Measurements from ENCODE around the gene AP2B1.
"Not testable (repeated sequence)": the region's sequence is repeated elsewhere in the genome, so short reads cannot be mapped to it uniquely, and the experiment has no call there.

AP2B1 gene

GRCh38 chr17:35596530-35597233 lies 9.6 kb downstream of the AP2B1 start:
- DNase-seq = no peak
- H3K27ac ChIP-seq (ENCODE audit: insufficient read depth, low read length, poor library complexity, severe bottlenecking) = no peak overlapping the region
- H3K9me3 ChIP-seq (ENCODE audit: control insufficient read depth, low read length) = no peaks in the 10 kb centered on the region
- H3K36me3 ChIP-seq (ENCODE audit: control insufficient read depth, insufficient read depth, low read length) = peaks cover 59% of the 10 kb centered on the region
- no peaks in the 10 kb centered on the region for H3K27me3 ChIP-seq (replicated peaks; ENCODE audit: control insufficient read depth, insufficient read depth, low read length, poor library complexity, severe bottlenecking)
- H3K4me3 ChIP-seq (ENCODE audit: insufficient read depth, low read depth, low read length, poor library complexity, severe bottlenecking) = no peak overlapping the region
- H3K4me1 ChIP-seq (ENCODE audit: control insufficient read depth, insufficient read depth, low read length, poor library complexity, severe bottlenecking) = no peaks in the 10 kb centered on the region

DNA sequence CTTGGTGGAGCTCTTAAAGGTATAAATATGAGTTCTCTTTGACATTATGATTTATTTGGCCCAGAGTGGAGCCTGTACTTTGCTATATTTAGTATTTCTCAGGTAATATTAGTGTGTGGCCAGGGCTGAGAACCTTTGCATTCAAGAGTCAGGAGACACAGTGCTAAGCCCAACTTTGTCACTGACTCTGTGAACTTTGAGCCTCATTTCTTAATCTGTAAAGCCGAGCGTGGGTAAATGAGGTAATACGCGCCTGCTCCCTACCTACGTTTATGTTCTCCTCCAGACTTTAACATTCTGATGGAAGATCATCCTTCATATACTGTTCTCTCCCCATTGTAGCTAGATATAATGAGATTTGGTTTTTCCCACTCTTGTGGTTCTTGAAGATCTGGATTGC lies 10.5 kb downstream of the AP2B1 start:
- Histone ChIP-seq H3K27ac (ENCODE audit: insufficient read depth, low read length, poor library complexity, severe bottlenecking) (no peak overlapping the region), H3K9me3 (ENCODE audit: control insufficient read depth, low read length) (no peaks in the 10 kb centered on the region), H3K4me3 (ENCODE audit: insufficient read depth, low read depth, low read length, poor library complexity, severe bottlenecking) (no peak overlapping the region), H3K4me1 (ENCODE audit: control insufficient read depth, insufficient read depth, low read length, poor library complexity, severe bottlenecking) (no peaks in the 10 kb centered on the region), H3K27me3 (replicated peaks; ENCODE audit: control insufficient read depth, insufficient read depth, low read length, poor library complexity, severe bottlenecking) (no peaks in the 10 kb centered on the region), H3K36me3 (ENCODE audit: control insufficient read depth, insufficient read depth, low read length) (peaks cover 68% of the 10 kb centered on the region)
- no peak for DNase-seq

DNA sequence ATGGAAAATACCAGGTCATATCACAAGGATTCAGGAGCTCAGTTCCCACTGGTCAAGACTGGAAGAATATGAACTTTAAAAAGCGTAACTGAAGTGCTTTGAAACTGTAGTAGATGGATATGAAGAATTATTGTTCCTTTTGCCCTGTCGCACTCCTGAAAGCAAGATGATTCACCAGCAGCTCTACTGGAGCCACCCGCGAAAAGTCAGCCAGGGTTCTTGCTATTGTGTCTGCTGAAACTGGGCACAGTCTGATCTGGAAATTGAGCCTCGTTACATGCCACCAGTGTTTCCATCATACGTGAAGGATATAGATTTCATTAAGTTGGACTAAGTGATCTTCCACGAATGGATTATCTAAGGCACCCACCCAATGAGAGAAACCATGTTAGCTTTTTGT lies 16.6 kb downstream of the AP2B1 start:
- no peaks in the 10 kb centered on the region for H3K9me3 ChIP-seq (ENCODE audit: control insufficient read depth, low read length)
- H3K27ac ChIP-seq (ENCODE audit: insufficient read depth, low read length, poor library complexity, severe bottlenecking) = no peak overlapping the region
- no peak for DNase-seq
- H3K4me1 ChIP-seq (ENCODE audit: control insufficient read depth, insufficient read depth, low read length, poor library complexity, severe bottlenecking) = no peaks in the 10 kb centered on the region
- no peaks in the 10 kb centered on the region for H3K27me3 ChIP-seq (replicated peaks; ENCODE audit: control insufficient read depth, insufficient read depth, low read length, poor library complexity, severe bottlenecking)
- peaks cover 56% of the 10 kb centered on the region for H3K36me3 ChIP-seq (ENCODE audit: control insufficient read depth, insufficient read depth, low read length)
- H3K4me3 ChIP-seq (ENCODE audit: insufficient read depth, low read depth, low read length, poor library complexity, severe bottlenecking) = no peak overlapping the region

DNA sequence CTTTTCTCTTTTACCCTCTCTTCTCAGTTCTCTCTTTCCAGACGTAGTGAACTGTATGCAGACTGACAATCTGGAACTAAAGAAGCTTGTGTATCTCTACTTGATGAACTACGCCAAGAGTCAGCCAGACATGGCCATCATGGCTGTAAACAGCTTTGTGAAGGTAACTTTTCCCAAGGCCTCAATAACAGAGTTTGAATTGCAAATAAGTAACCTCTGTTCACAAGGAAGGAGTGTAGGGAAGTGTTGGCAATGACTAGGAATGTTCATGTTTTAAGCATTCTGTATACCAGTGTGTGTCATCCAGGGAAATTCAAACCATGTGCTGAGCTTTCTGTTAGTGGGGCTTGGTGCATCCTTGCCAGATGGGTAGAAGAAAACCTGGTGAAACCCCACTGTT lies 18.6 kb downstream of the AP2B1 start:
- Histone ChIP-seq H3K27me3 (replicated peaks; ENCODE audit: control insufficient read depth, insufficient read depth, low read length, poor library complexity, severe bottlenecking) (no peaks in the 10 kb centered on the region), H3K9me3 (ENCODE audit: control insufficient read depth, low read length) (no peaks in the 10 kb centered on the region), H3K27ac (ENCODE audit: insufficient read depth, low read length, poor library complexity, severe bottlenecking) (no peak overlapping the region), H3K36me3 (ENCODE audit: control insufficient read depth, insufficient read depth, low read length) (peaks cover 59% of the 10 kb centered on the region), H3K4me1 (ENCODE audit: control insufficient read depth, insufficient read depth, low read length, poor library complexity, severe bottlenecking) (no peaks in the 10 kb centered on the region), H3K4me3 (ENCODE audit: insufficient read depth, low read depth, low read length, poor library complexity, severe bottlenecking) (no peak overlapping the region)
- DNase-seq = no peak

GRCh38 chr17:35607239-35607847 lies 20.2 kb downstream of the AP2B1 start:
- Histone ChIP-seq H3K9me3 (ENCODE audit: control insufficient read depth, low read length) (no peaks in the 10 kb centered on the region), H3K36me3 (ENCODE audit: control insufficient read depth, insufficient read depth, low read length) (peaks cover 50% of the 10 kb centered on the region), H3K27me3 (replicated peaks; ENCODE audit: control insufficient read depth, insufficient read depth, low read length, poor library complexity, severe bottlenecking) (no peaks in the 10 kb centered on the region), H3K4me1 (ENCODE audit: control insufficient read depth, insufficient read depth, low read length, poor library complexity, severe bottlenecking) (no peaks in the 10 kb centered on the region), H3K27ac (ENCODE audit: insufficient read depth, low read length, poor library complexity, severe bottlenecking) (no peak overlapping the region), H3K4me3 (ENCODE audit: insufficient read depth, low read depth, low read length, poor library complexity, severe bottlenecking) (no peak overlapping the region)
- no peak for DNase-seq

DNA sequence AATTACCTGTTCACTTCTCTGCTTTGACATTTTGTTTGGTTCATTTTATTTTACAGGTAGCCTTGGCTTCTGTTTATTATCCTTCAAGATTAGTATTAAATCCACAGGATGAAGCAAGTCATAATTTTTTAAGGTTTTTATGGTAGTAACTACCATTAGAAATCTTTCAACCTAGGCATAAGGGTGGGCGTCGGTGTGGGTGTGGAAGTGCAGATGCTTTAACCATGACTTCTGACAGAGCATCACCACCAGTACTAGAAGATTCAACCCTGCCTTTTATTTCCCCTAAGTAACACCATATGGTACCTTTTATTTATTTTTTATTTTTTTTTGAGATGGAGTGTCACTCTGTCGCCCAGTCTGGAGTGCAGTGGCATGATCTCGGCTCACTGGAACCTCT lies 22.7 kb downstream of the AP2B1 start:
- no peaks in the 10 kb centered on the region for H3K9me3 ChIP-seq (ENCODE audit: control insufficient read depth, low read length)
- no peaks in the 10 kb centered on the region for H3K4me1 ChIP-seq (ENCODE audit: control insufficient read depth, insufficient read depth, low read length, poor library complexity, severe bottlenecking)
- H3K36me3 ChIP-seq (ENCODE audit: control insufficient read depth, insufficient read depth, low read length) = peaks cover 42% of the 10 kb centered on the region
- no peaks in the 10 kb centered on the region for H3K27me3 ChIP-seq (replicated peaks; ENCODE audit: control insufficient read depth, insufficient read depth, low read length, poor library complexity, severe bottlenecking)
- H3K4me3 ChIP-seq (ENCODE audit: insufficient read depth, low read depth, low read length, poor library complexity, severe bottlenecking) = no peak overlapping the region
- no peak overlapping the region for H3K27ac ChIP-seq (ENCODE audit: insufficient read depth, low read length, poor library complexity, severe bottlenecking)
- no peak for DNase-seq

DNA sequence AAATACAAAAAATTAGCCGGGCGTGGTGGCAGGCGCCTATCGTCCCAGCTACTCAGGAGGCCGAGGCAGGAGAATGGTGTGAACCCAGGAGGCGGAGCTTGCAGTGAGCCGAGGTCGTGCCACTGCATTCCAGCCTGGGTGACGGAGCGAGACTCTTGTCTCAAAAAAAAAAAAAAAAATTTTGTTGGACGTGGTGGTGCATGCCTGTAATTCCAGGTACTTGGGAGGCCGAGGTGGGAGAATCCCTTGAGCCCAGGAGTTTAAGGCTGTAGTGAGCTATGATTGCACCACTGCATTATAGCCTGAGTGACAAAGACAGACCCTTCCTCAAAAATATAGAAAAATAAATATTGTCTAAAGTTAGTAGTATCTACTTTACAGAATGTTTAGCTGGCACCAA lies 23.6 kb downstream of the AP2B1 start:
- H3K4me3 ChIP-seq (ENCODE audit: insufficient read depth, low read depth, low read length, poor library complexity, severe bottlenecking); H3K9me3 ChIP-seq (ENCODE audit: control insufficient read depth, low read length); DNase-seq; H3K27ac ChIP-seq (ENCODE audit: insufficient read depth, low read length, poor library complexity, severe bottlenecking); H3K4me1 ChIP-seq (ENCODE audit: control insufficient read depth, insufficient read depth, low read length, poor library complexity, severe bottlenecking); H3K27me3 ChIP-seq (replicated peaks; ENCODE audit: control insufficient read depth, insufficient read depth, low read length, poor library complexity, severe bottlenecking): not testable (repeated sequence)
- H3K36me3 ChIP-seq (ENCODE audit: control insufficient read depth, insufficient read depth, low read length) = peaks cover 35% of the 10 kb centered on the region

- H3K27me3 ChIP-seq (replicated peaks; ENCODE audit: control insufficient read depth, insufficient read depth, low read length, poor library complexity, severe bottlenecking) = no peaks in the 10 kb centered on the region
- DNase-seq = no peak
- H3K4me3 ChIP-seq (ENCODE audit: insufficient read depth, low read depth, low read length, poor library complexity, severe bottlenecking) = no peak overlapping the region
- no peak overlapping the region for H3K27ac ChIP-seq (ENCODE audit: insufficient read depth, low read length, poor library complexity, severe bottlenecking)
- peaks cover 26% of the 10 kb centered on the region for H3K36me3 ChIP-seq (ENCODE audit: control insufficient read depth, insufficient read depth, low read length)
- H3K9me3 ChIP-seq (ENCODE audit: control insufficient read depth, low read length) = no peaks in the 10 kb centered on the region
- H3K4me1 ChIP-seq (ENCODE audit: control insufficient read depth, insufficient read depth, low read length, poor library complexity, severe bottlenecking) = no peaks in the 10 kb centered on the region
Measured at GRCh38 chr17:35612924-35613521, 25.9 kb downstream of the AP2B1 start.

DNA sequence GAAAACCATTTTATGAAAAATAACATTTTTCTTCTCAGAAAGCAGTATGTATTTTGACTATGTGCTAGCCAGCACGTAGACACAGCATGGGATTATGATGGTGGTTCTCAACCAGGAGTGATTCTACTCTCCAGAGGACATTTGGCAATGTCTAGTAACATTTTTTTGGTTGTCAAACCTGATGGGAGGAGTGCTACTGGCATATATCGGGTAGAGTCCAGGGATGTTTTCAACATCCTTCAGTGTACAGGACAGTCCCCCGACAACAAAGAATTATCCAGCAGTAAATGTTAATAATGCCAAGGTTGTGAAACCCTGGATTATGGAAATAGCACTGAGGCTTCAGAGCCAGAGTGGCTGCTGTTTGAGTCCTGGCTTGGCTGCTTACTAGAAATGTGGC lies 27.7 kb downstream of the AP2B1 start:
- no peak overlapping the region for H3K27ac ChIP-seq (ENCODE audit: insufficient read depth, low read length, poor library complexity, severe bottlenecking)
- no peaks in the 10 kb centered on the region for H3K27me3 ChIP-seq (replicated peaks; ENCODE audit: control insufficient read depth, insufficient read depth, low read length, poor library complexity, severe bottlenecking)
- H3K36me3 ChIP-seq (ENCODE audit: control insufficient read depth, insufficient read depth, low read length) = peaks cover 13% of the 10 kb centered on the region
- H3K4me3 ChIP-seq (ENCODE audit: insufficient read depth, low read depth, low read length, poor library complexity, severe bottlenecking) = no peak overlapping the region
- H3K4me1 ChIP-seq (ENCODE audit: control insufficient read depth, insufficient read depth, low read length, poor library complexity, severe bottlenecking) = no peaks in the 10 kb centered on the region
- no peak for DNase-seq
- no peaks in the 10 kb centered on the region for H3K9me3 ChIP-seq (ENCODE audit: control insufficient read depth, low read length)

- Histone ChIP-seq H3K4me1 (ENCODE audit: control insufficient read depth, insufficient read depth, low read length, poor library complexity, severe bottlenecking) (no peaks in the 10 kb centered on the region), H3K4me3 (ENCODE audit: insufficient read depth, low read depth, low read length, poor library complexity, severe bottlenecking) (no peak overlapping the region), H3K36me3 (ENCODE audit: control insufficient read depth, insufficient read depth, low read length) (peaks cover 6% of the 10 kb centered on the region), H3K27ac (ENCODE audit: insufficient read depth, low read length, poor library complexity, severe bottlenecking) (no peak overlapping the region), H3K27me3 (replicated peaks; ENCODE audit: control insufficient read depth, insufficient read depth, low read length, poor library complexity, severe bottlenecking) (no peaks in the 10 kb centered on the region), H3K9me3 (ENCODE audit: control insufficient read depth, low read length) (no peaks in the 10 kb centered on the region)
- no peak for DNase-seq
Measured at GRCh38 chr17:35616536-35616935, 29.4 kb downstream of the AP2B1 start.

All from effector memory CD4-positive, alpha-beta T cell (primary cell).